Measurements from ENCODE around the gene RHOG. TPM values are rescaled to one million over a fixed set of nuclear protein-coding genes. Genes with fewer than 3 reads are reported as not detected.

The RHOG gene
- total RNA-seq, 2 donors from 2014 or later = 10.9 to 15.8 TPM

- intact Hi-C loops (cut with DNase I) = no loop called here
- no peak for ATAC-seq
- H3K27ac ChIP-seq = no peak overlapping the region
Measured at GRCh38 chr11:3853545-3853842, 12.7 kb upstream of the RHOG start.

GRCh38 chr11:3849297-3849874 lies 8.6 kb upstream of the RHOG start:
- Histone ChIP-seq H3K27me3 (no peaks in the 10 kb centered on the region), H3K4me3 (no peak overlapping the region), H3K27ac (no peak overlapping the region), H3K9me3 (no peaks in the 10 kb centered on the region), H3K4me1 (peaks cover 4% of the 10 kb centered on the region), H3K36me3 (replicated peaks in 1 of 2; ENCODE audit: insufficient read depth in 1 of 2, low read depth in 2 of 2) (no peaks in the 10 kb centered on the region)
- DNase-seq (peak; percentile 32 to 48 (median 39)), ATAC-seq (peak; percentile 79)
- intact Hi-C loops (cut with DNase I) = loop anchor here (5.0 kb wide), 1 partner anchor 223 kb away; no protein-coding TSS in a partner anchor
- WGBS, 2 donors = 54% methylated on average over 10 of the region's 10 CpGs
- peak; percentile 31 to 76 (median 71) for TF ChIP-seq CTCF (IDR thresholded peaks at IDR 0.05)
- TF ChIP-seq POLR2A (IDR thresholded peaks at IDR 0.05) = no peak

More at GRCh38 chr11:3853545-3853842, 12.7 kb upstream of the RHOG start:
- H3K27me3 ChIP-seq = no peaks in the 10 kb centered on the region
- DNase-seq = no peak
- H3K4me1 ChIP-seq = peaks cover 33% of the 10 kb centered on the region
- H3K36me3 ChIP-seq (replicated peaks in 1 of 2; ENCODE audit: insufficient read depth in 1 of 2, low read depth in 2 of 2) = no peaks in the 10 kb centered on the region
- no peak for TF ChIP-seq CTCF (IDR thresholded peaks at IDR 0.05)
- no peak for TF ChIP-seq POLR2A (IDR thresholded peaks at IDR 0.05)
- WGBS, 2 donors = 100% methylated on average over 1 of the region's 1 CpG
- no peak overlapping the region for H3K4me3 ChIP-seq
- no peaks in the 10 kb centered on the region for H3K9me3 ChIP-seq

GRCh38 chr11:3845670-3846069 lies 4.9 kb upstream of the RHOG start:
- TF ChIP-seq CTCF (IDR thresholded peaks at IDR 0.05) (no peak), POLR2A (IDR thresholded peaks at IDR 0.05) (no peak)
- no peak overlapping the region for H3K27ac ChIP-seq
- intact Hi-C loops (cut with DNase I) = loop anchor here (5.0 kb wide), 1 partner anchor 227 kb away; no protein-coding TSS in a partner anchor
- H3K27me3 ChIP-seq = no peaks in the 10 kb centered on the region
- no peaks in the 10 kb centered on the region for H3K9me3 ChIP-seq
- DNase-seq (no peak), ATAC-seq (no peak)
- WGBS, 2 donors = 68 to 72% methylated on average over 3 of the region's 3 CpGs
- no peak overlapping the region for H3K4me3 ChIP-seq
- H3K4me1 ChIP-seq = peaks cover 6% of the 10 kb centered on the region
- no peaks in the 10 kb centered on the region for H3K36me3 ChIP-seq (replicated peaks in 1 of 2; ENCODE audit: insufficient read depth in 1 of 2, low read depth in 2 of 2)

GRCh38 chr11:3845246-3845645 lies 4.5 kb upstream of the RHOG start:
- intact Hi-C loops (cut with DNase I) = loop anchor here (5.0 kb wide), 1 partner anchor 227 kb away; no protein-coding TSS in a partner anchor

More at GRCh38 chr11:3845246-3845645, 4.5 kb upstream of the RHOG start:
- TF ChIP-seq POLR2A (IDR thresholded peaks at IDR 0.05) = no peak
- no peak for TF ChIP-seq CTCF (IDR thresholded peaks at IDR 0.05)
- no peaks in the 10 kb centered on the region for H3K36me3 ChIP-seq (replicated peaks in 1 of 2; ENCODE audit: insufficient read depth in 1 of 2, low read depth in 2 of 2)
- no peak overlapping the region for H3K27ac ChIP-seq
- ATAC-seq (no peak), DNase-seq (no peak)
- H3K27me3 ChIP-seq = no peaks in the 10 kb centered on the region
- no peak overlapping the region for H3K4me3 ChIP-seq
- H3K4me1 ChIP-seq = peaks cover 6% of the 10 kb centered on the region
- WGBS, 2 donors = 80 to 88% methylated on average over 1 of the region's 1 CpG
- no peaks in the 10 kb centered on the region for H3K9me3 ChIP-seq
